HG03280 (cell line): ENCODE measurements around the gene RPS28.

Experiments
- ATAC-seq: cut with Tn5 transposase; IDR thresholded peaks from one replicate; pipeline ENCODE4 v1.9.1; 2021; ENCODE audit warnings: mild to moderate bottlenecking, moderate library complexity; ENCODE audit not compliant: unreplicated experiment

The RPS28 gene

DNA sequence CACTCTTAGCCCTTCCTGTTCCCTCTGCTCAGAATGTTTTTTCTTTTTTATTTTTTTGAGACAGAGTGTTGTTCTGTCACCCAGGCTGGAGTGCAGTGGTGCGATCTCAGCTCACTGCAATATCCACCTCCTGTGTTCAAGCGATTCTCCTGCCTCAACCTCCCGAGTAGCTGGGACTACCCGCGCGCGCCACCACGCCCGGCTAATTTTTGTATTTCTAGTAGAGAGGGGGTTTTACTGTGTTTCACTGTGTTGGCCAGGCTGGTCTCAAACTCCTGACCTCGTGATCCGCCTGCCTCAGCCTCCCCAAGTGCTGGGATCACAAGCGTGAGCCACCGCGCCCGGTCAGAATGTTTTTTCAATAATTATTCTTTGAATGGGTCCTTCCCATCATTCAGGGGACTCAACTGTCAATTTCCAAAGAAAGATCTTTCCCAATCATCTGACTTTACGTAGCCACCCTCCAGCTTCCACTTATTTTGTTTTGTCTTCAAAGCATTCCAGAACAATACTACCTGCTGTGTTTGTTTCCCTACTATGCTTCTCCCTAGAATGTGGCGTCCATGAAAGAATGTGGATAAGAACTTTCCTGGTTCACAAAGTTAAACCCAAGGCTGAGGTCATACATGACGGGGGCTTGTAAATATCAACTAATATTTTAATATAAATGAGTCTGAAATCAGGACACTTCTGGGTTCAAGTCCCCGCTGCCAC lies 1.3 kb upstream of the RPS28 start:
- no peak for ATAC-seq

GRCh38 chr19:8320564-8321066 lies 681 bp upstream of the RPS28 start:
- ATAC-seq = peak; percentile 15

GRCh38 chr19:8321986-8322637 lies 816 bp downstream of the RPS28 start:
- ATAC-seq = no peak

DNA sequence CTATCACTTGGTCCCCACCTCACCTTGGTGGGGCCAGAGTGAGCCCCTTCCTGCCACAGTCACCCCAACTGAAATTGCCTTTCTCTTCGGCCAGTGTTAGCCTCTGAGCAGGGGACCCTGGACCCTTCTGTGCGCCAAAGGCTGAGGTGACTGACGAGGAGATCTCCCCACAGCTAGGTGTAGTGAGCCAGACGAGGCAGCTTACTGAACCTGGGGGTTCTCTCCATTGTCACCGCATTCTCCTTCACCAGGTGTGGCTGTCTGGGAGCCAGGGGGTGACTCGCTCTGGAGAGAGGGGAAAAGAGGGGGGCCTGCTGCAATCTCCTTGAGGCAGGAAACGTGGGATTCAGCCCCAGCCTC lies 1.3 kb downstream of the RPS28 start:
- no peak for ATAC-seq

DNA sequence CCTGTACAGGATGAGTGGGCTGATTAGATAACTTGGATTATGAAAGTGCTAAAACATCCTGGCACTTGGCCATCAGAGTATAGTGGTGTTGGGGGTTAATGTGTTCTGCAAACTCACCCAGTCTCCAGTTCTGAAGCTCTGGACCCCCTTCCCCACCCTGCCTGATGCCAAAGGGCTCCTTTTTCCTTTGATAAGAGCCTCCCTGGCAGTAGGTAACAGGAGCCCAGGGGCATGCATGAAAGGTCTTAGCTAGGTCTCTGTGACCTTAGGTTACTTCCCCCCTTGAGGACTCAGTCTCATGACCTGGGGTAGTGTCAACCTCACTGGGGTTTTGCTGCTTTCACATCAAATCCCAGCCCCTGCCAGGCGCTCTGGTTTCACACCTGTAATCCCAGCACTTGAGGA lies 2.5 kb downstream of the RPS28 start:
- no peak for ATAC-seq

DNA sequence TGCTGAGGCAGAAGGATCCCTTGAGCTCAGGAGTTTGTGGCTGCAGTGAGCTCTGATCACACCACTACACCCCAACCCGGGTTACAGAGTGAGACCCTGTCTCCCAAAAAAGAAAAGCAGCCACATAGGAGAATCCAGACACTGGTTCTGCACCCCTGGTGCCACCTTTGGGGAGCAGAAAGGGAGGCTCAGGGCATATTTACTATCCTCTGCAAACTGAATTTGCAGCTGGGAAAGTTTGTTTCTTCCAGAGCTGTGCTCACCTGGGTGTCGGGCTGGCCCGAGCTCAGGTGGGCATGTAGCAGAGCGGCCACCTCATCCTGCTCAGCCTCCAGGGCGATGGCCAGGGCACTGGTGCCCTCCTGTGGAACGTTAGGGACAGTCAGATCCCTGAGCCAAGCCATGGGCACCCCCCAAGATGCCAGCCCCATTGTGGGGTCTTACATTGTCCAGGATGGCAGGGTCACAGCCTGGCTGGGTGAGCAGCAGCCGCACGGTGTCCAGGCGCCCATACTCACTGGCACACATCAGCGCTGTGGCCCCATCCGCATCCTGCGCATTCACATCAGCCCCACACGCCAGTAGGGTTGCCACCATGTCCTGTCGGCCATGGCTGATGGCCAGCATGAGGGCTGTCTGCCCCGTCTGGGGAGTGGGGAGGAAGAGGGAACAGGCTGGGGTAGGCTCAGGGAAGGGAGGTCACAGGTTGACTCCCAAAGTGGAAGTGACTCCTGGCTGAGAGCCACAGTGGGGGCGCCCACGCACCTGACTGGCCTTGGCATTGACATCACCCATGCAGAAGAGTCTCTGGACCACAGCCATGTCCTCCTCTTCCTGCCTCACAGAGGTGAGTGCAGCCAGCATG lies 3.1 kb downstream of the RPS28 start:
- ATAC-seq = no peak

- ATAC-seq = no peak
Observed at GRCh38 chr19:8325454-8325853, 4.2 kb downstream of the RPS28 start.

DNA sequence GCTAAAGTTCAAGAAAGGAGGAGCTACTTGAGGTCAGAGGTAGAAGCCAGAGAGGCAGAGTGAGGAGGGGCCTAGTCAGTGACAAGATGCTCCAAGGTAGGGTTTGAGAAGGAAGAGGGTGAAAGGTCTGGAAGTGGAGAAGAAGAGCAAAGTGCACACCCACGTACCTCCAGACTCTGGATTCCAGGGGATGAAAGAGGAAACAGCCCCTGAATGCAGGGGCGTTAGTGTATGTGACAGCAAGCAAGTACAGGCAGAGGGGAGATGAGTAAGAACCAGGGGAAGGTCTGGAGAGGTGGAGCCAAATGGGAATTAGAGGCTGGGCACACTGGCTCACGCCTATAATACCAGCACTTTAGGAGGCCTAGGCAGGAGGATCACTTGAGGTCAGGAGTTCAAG lies 8.7 kb downstream of the RPS28 start:
- no peak for ATAC-seq

DNA sequence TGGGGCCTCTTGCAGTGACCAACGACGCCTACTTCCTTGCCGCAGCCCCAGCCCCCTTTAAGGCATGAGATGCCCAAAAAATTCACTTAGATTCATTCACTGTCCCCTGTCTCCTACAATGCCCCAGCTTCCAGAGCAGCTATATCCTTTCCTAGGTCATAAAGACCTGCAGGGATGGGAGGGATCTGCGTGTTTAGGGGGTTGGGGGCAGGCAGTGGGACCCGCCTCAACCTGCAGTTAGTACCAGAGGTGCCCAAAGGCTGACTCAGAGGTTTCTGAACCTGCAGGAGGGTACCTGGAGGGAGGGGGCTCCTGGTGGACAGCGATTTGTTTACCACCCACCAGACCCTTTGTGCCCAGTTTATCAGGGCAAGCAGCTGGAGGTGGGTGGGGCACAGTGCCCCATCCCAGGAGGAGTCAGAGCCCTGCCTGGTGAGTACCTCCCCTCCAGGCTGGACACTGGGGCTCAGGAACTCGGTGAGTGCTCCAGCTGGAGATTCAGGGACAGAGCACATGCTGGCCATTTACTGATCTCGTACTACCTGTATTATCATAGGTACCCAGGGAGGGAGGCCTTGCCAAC lies 10.1 kb downstream of the RPS28 start:
- no peak for ATAC-seq

GRCh38 chr19:8332976-8333766 lies 11.9 kb downstream of the RPS28 start:
- ATAC-seq = no peak

GRCh38 chr19:8333767-8334457 lies 12.6 kb downstream of the RPS28 start:
- ATAC-seq = no peak

DNA sequence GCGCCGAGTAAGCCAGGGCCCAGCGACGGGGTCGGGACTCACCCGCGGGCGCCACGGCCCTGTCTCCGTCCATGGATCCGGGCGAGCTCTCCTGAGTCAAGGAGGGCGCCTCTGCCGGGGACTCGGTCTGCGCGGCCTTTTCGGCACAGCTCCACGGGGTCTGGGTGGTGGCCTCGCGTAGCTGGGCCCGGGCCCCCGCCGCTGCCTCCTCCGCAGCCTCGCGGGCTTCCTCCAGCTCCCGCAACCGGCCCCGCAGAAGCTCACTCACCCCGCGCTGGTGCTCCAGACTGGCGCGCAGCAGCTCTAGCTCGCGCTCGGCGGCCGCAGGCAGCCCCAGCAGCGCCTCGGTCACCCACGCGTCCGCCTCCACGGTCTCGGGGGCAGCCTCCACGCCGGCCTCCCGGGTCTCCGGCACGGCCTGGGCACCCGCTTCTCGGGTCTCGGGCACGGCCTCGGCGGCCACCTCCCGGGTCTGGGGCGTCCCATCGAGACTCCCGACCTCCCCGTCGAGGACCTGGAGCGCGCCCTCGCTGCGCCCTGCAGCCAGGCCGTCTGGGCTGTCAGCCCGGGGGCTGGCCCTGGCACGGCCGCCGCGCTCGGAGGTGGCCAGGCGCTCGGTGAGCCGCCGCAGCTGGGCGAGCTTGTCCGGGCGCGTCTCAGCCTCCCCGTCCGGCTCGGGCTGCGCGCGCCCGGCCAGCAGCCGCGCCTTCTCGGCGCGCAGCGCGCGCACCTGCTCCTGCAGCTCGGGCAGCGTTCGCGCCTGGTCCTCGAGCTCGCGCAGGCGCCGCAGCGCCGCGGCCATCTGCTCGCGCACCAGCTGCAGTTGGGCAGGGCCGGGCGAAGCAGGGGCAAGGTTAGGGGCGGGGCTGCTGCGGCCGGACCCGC lies 13.4 kb downstream of the RPS28 start:
- peak; percentile 53 for ATAC-seq

DNA sequence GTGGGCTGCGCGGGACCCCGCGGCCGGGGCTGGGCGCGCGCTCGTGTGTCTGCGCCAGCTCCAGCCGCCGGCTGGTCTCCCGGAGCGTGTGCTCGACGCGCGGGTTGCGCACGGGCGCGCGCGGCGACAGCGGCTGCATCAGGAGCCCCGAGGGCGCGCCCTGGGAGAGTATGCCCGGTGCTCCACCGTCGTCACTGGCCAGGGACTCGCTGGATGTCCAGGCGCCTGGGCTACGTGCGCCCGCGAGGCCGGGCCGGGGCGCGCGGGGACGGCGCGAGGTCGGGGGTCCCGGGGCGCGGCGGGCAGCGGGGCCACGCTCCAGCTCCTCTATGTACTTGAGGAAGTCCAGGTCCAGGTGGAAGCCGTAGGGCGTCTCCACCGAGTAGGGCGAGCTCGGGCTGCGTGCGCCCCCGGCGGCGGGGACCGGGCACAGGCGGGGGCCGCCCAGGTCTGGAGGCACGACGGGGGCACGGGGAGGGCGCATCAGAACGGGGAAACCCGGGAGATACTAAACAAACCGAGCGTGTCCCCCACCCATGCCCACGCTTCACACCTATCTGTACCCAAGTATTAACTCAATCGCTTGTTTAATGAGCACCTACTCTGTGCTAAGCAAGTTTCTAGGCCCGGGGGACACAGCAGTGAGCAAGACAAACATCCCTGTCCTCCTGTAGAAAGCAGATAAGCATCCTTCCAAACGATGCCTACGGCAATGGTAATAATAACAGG lies 14.2 kb downstream of the RPS28 start:
- ATAC-seq = peak; percentile 31

DNA sequence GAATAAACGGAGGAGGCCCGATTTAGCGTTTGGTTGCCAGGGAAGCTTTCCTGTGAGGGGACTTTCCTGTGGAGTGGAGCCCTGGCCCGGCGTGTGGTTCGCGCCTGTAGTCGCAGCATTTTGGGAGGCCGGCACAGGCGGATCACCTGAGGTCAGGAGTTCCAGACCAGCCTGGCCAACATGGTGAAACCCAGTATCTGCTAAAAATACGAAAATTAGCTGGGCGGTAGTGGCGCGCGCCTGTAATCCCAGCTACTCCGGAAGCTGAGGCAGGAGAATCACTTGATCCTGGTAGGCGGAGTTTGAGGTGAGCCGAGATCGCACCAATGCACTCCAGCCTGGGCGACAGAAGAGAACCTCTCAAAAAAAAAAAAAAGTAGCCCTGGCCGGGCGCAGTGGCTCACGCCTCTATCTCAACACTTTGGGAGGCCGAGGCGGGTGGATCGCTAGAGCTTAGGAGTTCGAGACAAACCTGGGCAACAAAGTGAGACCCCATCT lies 14.8 kb downstream of the RPS28 start:
- ATAC-seq = no peak

DNA sequence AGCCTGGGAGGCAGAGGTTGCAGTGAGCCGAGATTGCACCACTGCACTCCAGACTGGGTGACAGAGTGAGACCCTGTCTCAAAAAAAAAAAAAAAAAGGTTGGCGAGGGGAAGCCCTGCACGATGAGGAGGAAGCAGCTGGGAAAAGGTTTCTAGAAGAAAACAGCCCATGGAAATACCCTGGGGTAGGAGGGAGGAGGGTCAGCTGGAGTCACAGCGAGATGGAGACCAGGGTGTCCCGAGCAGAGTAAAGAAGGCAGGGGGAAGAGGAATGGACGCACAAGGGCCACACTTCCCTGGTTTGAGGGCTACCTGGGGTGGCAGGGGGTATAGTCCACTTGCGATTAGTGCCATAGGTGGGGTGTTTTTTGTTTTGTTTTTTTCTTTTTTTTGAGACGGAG lies 15.4 kb downstream of the RPS28 start:
- ATAC-seq = no peak

DNA sequence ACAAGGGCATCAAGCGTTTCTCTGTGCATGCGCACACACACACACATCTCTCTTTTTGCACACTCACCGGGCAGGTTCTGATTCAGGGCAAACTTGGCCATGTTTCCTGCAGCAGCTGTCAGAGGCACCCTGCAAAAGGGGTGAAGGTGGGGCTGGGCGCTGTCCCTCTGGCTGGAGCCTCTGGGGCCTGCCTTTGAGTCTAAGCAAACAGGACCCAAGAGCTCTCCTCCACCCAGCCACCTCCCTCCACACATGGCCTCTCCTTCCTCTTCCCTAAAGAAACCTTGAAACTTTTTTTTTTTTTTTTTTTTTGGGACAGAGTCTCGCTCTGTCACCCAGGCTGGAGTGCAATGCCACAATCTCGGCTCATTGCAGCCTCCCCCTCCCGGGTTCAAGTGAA lies 16.4 kb downstream of the RPS28 start:
- ATAC-seq = no peak

GRCh38 chr19:8338835-8339234 lies 17.5 kb downstream of the RPS28 start:
- ATAC-seq = no peak
